GM04503 (cell line): ENCODE measurements around the gene ABCC3.
"Not testable (repeated sequence)": the region's sequence is repeated elsewhere in the genome, so short reads cannot be mapped to it uniquely, and the experiment has no call there.

ENCODE experiments used
- DNase-seq: peaks from one replicate; pipeline ENCODE4 v3.0.0-alpha.2; 2012; ENCODE audit warnings: low read depth

ABCC3 gene

DNA sequence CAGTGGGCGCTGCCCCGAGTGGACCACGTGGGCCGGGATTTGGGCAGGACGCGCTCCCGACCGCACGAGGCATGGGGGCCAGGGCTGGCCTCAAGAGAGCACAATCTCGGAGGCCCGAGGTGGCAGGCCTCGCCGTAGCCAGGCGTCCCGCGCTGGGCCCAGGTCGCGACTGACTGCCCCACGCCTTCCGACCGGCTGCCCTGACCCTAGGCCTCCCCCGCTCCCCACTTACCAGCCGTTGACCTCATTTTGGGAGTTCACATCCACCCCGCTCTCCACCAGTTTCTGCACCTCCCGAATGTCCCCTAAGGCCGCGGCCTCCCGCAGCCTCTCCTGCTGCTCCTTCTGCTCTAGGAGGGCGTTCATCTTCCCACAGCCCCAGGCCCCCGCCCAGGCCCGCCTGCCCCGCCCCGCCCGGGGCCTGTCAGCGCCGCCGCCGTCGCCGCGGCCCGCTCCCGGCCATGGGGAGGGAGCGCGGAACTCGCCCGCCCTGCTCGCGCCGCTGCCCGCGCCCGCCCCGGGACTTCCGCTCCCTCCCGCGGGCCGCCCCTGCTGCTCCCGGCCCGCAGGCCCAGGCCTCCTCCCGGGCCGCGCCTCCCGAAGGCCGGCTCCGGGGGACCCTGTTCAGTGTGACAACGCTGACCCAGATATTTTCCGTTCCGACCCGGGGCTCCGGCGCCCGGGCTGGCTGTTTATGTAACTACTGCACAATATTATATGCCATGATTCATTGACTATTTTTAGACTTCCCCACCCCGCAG lies 72.8 kb downstream of the ABCC3 start, which contains the start of gene ANKRD40:
TSS of gene ANKRD40 (minus strand) at position 626 of the 761 bp plus-strand sequence. CDS start at position 366, 260 bp downstream.
- peak; percentile 79 for DNase-seq

DNA sequence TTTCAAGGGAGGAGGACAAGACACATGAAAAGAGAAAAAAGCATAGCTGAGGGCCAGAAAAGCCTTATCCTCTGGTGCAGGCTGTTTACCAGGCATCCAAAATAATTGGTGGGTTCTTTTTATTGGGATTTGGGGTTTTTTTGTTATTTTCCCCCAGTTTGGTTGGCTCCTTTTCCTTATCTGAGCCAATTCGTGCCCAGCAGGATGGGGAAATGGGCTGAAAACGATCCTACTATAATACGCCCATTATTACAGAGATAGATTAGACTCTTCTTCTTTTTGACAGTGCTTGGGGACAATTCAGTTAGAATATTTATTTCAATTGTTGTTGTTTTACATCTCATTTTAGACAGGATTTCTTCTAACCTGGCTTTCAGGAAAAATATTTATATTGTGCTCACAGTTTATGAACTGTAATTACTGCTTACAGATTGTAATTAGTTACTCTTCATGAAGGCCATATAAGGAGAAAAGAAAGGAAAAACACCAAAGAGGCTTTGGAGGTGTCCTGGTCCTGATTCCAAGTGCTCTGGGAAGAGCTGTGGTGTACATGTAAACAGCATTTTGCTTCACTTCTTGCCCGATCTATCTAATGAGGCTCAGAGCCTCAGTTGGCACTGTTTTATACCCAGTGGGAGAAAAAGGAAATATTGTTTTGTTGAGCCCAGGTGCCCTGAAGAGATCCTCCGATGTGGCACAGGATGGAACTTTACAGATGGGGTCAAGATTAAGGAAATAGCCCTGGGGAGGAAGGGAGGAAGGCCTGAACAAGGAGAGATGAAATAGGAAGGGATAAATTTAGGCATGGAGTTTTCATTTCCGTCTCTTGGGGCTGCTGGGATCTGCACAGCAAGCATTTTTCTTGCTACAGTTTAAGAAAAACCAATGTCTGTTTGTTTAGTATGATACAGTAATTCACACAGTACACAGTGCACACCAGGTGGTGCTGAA lies 73.6 kb downstream of the ABCC3 start:
- DNase-seq = no peak

DNA sequence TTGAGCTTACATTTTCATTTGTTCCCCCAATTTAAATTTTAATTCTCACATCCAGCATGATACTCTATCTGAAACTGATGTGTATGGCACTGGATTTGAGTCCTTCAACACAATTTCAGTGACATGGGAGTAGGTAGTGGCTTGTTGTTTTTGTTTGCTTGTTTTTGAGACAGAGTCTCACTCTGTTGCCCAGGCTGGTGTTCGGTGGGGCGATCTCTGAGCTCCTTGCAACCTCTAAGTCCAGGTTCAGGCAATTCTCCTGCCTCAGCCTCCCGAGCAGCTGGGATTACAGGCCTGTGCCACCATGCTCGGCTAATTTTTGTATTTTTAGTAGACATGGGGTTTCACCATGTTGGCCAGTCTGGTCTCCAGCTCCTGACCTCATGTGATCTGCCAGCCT lies 74.4 kb downstream of the ABCC3 start:
- DNase-seq = not testable (repeated sequence)

DNA sequence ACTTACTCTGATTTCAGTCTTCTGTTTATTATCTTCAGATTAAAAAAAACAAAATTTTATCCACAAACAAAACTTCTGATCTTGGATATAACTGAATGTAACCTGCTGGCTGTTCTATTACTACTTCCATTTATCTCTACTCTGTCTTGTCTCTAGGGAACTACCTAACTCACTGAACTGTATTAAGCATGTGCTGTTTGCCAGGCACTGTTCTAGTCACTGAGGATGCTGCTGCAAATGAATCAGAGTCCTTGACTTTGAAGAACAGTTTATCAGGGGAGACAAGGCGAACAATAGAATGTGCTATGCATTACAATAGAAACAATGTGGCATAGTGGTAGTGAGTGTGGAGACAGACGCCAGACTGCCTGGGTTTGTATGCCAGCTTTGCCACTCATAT lies 75.3 kb downstream of the ABCC3 start:
- DNase-seq = no peak

DNA sequence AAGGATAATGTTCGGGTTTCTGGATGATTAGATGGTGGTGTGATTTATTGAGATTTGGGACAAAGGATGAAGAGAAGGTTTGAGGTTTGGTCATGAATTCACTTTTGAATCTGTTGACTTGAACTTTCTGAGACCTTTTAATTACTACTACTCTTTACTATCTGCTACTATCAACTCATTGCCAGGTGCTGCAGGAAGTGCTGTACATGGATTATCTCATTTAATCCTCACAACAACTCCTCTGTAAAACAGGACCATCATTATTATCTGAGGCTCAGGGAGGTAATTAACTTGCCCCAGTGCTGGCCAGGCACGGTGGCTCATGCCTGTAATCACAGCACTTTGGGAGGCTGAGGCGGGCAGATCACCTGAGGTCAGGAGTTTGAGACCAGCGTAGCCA lies 76.0 kb downstream of the ABCC3 start:
- no peak for DNase-seq

DNA sequence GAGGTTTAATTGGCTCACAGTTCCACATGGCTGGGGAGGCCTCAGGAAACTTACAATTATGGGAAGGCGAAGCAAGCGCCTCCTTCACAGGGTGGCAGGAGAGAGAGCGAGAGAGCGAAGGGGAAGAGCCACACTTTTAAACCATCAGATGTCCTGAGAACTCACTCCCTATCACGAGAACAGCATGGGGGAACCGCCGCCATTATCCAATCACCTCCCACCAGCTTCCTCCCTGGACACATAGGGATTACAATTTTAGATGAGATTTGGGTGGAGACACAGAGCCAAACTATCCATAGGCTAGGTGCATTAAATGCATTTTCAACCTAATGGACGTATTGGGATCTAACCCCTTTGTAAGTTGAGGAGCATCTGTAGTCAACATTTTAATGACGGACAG lies 78.0 kb downstream of the ABCC3 start:
- DNase-seq = no peak

DNA sequence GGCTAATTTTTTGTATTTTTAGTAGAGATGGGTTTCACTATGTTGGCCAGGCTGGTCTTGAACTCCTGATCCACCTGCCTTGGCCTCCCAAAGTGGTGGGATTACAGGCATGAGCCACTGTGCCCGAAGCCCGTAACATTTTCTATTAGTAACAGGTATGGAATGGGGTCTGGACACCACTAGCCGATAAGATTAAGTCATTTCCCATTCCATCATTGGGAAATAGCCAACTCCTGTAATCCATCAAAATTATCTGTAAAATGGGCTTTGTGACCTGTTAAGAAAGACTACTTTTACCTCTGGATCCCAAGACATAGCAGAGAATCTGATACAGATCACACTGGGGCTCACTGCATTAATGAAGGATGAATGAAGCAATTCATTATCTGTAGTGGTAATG lies 80.8 kb downstream of the ABCC3 start:
- DNase-seq = no peak

DNA sequence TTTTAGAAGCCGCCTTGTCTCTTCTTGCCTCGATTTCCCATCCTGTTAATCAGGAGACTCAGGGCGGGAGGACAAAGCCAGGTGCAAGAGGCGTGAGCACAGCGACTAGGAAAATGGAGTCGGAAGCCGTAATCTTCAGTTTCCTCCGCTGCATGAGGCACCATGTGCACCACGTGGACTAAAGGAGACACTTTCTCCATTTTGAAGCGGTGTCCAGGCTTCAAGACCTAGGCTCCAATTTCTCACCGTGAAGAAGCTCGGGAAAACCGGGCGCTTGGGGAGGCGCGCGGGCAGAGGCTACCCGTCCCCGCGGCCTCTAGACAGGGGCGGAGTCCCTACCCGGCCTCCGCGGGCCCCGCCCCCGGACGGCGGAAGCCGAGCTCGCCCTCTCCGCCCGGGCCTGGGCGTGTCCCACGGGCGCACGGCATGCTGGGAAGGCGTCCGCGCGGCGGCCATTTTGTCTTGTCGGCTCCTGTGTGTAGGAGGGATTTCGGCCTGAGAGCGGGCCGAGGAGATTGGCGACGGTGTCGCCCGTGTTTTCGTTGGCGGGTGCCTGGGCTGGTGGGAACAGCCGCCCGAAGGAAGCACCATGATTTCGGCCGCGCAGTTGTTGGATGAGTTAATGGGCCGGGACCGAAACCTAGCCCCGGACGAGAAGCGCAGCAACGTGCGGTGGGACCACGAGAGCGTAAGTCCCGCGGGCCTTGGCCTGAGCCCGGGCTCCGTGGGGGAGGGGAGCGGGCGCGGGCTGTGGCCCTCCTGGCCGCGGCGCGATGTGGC lies 84.7 kb downstream of the ABCC3 start, which contains the start of gene LUC7L3:
TSS of gene LUC7L3 (plus strand) at position 460 of the 780 bp plus-strand sequence. CDS start at position 590, 130 bp downstream.
- DNase-seq = peak; percentile 59

DNA sequence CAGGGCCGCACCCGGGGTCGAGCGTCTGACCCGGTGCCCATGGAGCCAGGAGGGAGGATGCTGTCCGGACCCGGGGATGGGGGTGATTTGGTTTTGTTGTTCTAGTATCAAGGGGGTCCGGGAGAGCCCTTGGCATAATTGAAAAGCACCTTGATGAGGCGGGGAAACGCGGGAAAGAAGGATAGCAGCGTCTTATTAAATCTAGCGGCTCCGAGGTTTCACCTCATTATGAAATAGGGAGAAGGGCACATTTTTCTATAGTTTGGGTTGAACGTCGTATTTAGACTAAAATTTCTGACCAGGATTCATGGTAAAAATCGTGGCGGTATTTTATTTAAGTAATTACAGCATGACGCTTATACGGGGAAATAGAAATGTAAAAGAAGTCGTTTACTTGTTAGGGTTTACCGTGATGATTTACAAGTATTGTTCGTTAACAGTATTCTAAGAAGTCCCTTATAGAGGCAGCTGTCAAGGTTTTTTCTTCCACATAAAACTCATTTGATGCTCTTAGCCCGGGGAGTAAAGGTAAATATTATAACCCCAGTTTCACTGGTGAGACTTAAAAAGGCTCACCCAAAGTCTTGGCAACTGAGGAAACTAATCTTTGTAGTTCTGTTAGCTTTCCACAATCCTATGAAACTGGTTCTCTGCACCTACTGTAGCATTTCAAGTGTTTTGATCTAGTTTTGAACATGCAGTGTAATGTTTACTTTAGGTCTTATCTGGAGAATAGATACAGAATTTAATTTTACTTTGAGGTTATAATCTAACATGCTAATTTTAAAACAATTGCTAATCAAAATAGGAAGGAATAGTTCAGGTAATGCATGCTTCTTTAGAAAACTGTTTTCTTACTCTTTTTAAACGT lies 85.5 kb downstream of the ABCC3 start:
- no peak for DNase-seq

DNA sequence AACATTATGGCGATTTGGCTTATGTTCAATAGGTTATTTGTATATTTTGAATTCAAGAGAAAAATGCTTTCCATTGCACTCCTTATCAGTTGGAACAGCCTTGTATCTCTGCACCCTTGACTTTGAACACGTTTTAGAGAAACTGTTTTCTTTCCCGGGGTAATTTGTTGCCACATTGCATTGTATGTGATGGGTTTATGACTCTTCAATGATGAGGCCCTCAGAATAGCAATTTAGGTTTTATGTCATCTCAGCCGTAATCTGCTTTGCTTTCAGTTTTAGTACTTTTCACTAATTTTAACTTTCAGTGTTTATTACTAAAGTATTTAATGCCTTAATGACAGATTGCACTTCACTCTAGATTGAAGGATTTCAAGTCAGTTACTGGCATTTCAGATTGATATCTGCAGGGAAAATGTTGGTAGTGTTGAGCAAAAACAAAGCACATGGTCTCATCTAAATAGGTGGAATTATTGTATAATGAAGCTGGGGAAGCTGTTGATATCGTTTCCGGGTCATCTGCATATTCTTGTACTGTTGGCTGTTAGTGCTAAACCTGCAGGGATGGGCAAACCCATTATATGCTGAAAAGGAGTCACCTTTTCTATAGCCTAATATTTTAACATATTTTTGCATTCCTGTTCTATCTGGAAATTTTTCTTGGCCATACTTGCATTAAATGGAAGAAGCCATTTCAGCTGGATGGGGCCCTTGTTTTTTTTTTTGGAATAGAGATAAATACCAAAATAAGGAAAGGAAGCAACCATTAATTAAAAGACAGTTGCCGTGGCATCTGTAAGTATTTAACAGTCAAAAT lies 86.7 kb downstream of the ABCC3 start:
- no peak for DNase-seq

DNA sequence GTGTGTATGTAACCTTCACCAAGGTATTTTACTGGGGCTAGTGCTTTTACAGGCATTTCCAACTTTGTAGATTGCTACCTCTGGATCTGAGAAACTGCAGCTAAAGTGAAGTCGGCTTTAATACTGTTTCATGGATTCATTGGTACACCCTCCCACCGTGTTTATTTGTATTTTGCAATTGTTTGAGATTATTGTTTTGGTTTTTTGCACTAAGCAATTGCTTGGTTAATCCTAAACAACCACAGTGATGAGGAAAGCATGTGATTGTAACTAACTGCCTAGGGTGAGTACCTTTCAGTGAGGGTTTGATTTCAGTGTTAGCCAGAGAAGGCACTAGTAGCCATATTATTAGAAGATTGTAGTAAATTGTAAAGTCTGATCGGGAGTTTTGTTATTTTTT lies 88.1 kb downstream of the ABCC3 start:
- DNase-seq = no peak

DNA sequence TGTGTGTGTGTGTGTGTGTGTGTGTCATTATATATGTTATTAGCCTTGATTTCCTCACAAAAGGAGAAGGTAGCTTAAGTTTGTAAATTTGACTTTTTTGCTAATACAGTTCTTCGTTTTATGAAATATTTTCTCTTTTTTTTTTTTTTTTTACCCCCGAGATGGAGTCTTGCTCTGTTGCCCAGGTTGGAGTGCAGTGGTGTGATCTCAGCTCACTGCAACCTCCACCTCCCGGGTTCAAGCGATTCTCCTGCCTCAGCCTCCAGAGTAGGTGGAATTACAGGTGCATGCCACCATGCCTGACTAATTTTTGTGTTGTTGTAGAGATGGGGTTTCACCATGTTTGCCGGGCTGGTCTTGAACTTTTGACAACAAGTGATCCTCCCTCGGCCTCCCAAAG lies 89.9 kb downstream of the ABCC3 start:
- DNase-seq = not testable (repeated sequence)

DNA sequence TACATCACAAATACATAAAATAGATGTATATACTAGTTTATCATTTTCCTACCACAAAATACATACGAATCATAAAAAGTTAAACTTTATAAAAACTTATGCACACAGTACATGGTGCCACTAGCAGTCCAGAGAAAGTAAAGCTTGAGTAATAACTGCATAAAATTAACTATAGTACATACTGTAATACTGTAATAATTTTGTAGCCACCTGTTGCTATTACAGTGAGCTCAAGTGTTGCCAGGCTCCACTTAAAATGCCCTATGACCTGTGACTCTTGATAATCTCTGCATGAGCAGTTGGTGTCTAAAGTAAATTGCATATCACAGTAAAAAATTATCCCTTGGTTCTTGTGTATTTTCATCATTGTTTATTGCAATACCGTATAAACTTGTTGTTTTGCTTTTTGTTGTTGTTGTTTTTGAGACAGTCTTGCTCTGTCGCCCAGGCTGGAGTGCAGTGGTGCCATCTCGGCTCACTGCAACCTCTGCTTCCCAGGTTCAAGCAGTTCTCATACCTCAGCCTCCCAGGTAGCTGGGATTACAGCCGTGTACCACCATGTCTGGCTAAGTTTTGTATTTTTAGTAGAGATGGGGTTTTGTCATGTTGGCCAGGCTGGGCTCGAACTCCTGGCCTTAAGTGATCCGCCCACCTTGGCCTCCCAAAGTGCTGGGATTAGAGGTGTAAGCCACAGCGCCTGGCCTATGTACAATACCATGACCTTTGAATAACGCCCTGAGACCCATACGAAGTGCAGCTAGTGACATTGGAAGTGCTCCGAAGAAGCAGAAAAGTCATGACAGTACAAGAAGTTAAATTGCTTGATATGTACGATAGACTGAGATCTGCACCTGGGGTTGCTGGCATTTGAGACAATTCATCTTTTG lies 91.3 kb downstream of the ABCC3 start:
- no peak for DNase-seq

DNA sequence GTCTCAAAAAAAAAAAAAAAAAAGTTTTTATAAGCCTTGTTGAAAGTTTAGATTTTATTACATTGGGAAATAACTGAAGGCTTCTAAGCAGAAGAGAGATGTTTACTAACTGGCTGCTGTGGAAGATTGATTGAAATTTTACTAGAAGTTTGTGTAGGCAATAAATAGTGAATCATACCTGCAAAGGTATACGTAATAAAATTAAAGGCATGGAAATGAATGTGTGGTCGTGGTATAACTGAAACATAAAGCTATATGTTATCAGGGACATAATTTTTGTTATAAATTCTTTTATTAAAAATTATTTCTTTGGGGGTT lies 93.4 kb downstream of the ABCC3 start:
- DNase-seq = no peak

DNA sequence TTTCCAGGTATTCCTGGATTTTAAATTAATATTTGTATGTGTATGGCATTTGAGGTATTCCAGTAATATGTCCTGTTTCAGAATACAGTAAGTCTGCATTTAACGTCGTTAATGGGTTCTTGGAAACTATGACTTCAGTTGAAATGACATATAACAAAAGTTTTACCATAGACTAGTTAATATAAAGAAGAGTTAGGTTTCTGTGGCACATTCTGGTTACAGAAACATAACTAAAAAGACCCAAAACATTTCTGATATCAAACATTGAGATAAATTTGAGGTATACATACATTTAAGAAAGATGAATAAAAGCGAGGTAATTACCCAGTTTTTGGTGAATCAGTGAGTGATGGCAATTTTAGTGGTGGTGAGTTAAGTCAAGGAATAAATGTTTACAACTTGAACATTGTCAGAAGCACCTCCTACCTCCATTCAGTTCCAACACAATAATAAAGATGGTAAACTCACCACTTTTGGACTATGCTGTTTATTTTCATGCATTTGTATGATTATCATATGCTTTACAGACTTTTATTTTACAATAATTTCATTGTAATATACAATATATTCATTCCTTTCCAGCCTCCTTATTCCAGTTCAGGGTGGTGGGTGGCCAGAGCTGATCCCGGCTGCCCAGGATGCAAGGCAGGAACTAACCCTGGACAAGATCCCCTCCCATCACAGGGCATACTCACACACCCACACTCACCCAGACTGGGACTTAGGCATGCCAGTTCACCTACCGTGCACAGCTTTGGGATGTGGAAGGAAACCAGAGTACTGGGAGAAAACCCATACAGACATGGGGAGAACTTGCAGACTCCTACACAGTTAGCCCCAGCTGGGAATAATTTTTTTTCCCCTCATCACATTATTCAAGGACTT lies 94.4 kb downstream of the ABCC3 start:
- no peak for DNase-seq

DNA sequence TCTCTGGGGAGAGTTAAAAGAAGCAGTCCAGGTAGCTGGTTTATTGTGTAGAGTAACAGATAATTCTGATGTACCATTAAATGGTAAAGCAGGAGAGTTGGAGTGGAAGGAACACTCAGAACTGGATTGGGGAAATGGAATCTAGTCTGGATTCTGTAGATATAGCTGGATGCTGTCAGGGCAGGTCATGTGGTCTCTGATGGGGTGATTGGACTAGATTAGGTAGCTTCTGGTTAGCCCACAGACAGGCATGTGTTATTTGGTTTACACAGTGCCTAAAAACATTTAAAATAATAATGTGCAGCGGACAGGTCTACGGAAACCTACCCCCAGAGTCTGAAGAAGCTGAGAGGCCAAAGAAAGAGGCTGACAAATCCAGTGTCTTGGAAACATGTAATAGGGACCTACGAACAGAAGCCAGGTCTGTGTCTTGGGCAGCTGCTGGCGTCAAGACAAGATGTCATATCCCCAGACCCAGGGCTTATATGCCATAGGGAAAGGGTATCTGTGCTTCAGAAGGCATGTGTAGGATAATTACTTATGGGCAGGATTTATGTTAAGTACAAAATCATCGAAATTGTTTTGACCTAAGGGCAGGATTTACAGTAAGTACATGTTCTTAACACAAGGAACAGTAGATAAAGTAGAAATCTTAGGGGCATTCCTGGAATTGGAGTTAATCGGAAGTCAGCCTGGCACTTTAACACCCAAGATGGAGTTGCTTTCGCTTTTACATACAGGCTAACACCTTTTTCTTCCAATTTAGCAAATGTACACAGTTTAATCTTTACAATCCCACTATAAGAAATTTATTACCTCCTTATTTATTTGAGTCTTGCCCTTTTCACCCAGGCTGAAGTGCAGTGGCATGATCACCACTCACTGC lies 97.1 kb downstream of the ABCC3 start:
- no peak for DNase-seq

DNA sequence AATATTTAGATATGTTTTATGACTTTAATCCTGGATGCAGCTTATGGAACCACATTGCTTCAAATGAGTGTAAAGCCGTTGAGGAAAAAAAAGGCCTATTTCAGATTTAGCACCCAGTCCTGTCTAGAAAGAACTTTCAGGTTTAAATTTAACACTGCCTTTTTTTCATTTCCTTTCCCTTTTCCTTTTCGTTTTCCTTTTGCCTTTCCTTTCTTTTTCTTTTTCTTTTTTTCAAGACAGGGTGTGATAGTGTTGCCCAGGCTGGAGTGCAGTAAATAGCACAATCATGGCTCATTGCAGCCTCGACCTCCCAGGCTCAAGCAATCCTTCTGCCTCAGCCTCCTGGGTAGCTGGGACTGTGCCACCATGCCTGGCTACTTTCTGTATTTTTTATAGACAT lies 100.6 kb downstream of the ABCC3 start:
- DNase-seq = no peak
